T-helper 17 cell (primary cell): ENCODE results near the gene TUBB4A. TPM values are rescaled to one million over a fixed set of nuclear protein-coding genes. Genes with fewer than 3 reads are reported as not detected.
"Not testable (repeated sequence)": the region's sequence is repeated elsewhere in the genome, so short reads cannot be mapped to it uniquely, and the experiment has no call there.

Source experiments
- ATAC-seq: fragments of 150-1000 bp; cut with Tn5 transposase; 2 replicates; pipeline ENCODE4 v1.10.0; 2021; ENCODE audit warnings: mild to moderate bottlenecking, moderate library complexity
- DNase-seq, 3 donors: peaks; one replicate each; pipeline versions ENCODE4 v3.0.0 to v3.0.0-alpha.2; 2020 to 2021
- H3K9me3 ChIP-seq: one replicate; pipeline ENCODE4 v1.7.0; 2013; ENCODE audit warnings: low read length, mild to moderate bottlenecking; ENCODE audit not compliant: control insufficient read depth, poor library complexity, severe bottlenecking
- H3K27ac Mint-ChIP-seq: one replicate; pipeline ENCODE4 v1.8.0; 2022; ENCODE audit warnings: mild to moderate bottlenecking, moderate library complexity, mixed read lengths
- H3K27me3 Mint-ChIP-seq: one replicate; pipeline ENCODE4 v1.8.0; 2022; ENCODE audit warnings: mixed read lengths
- H3K36me3 Mint-ChIP-seq: one replicate; pipeline ENCODE4 v1.8.0; 2022; ENCODE audit warnings: low read depth, mixed read lengths
- H3K4me1 Mint-ChIP-seq: one replicate; pipeline ENCODE4 v1.8.0; 2022; ENCODE audit warnings: mild to moderate bottlenecking, mixed read lengths
- H3K4me3 Mint-ChIP-seq: one replicate; pipeline ENCODE4 v1.8.0; 2022; ENCODE audit warnings: mild to moderate bottlenecking, moderate library complexity, mixed read lengths
- total RNA-seq, 4 donors: library from RNA in 2 of 4; stranded (reverse) in 2 of 4; gene quantifications; one replicate each; pipeline ENCODE4 v1.2.3 and lab custom pipeline; 2022 to 2026

Gene TUBB4A
- total RNA-seq, 2 donors from 2014 or later = 1.5 to 1.6 TPM

GRCh38 chr19:6516659-6517291 lies 14.7 kb upstream of the TUBB4A start:
- no peaks in the 10 kb centered on the region for H3K36me3 Mint-ChIP-seq
- DNase-seq (peak; percentile 82 to 94 (median 90)), ATAC-seq (peak; percentile 91)
- H3K27ac Mint-ChIP-seq = peak overlapping the region; percentile 71
- peaks cover 28% of the 10 kb centered on the region for H3K4me1 Mint-ChIP-seq
- H3K4me3 Mint-ChIP-seq = peak overlapping the region; percentile 99
- no peaks in the 10 kb centered on the region for H3K27me3 Mint-ChIP-seq
- no peaks in the 10 kb centered on the region for H3K9me3 ChIP-seq

DNA sequence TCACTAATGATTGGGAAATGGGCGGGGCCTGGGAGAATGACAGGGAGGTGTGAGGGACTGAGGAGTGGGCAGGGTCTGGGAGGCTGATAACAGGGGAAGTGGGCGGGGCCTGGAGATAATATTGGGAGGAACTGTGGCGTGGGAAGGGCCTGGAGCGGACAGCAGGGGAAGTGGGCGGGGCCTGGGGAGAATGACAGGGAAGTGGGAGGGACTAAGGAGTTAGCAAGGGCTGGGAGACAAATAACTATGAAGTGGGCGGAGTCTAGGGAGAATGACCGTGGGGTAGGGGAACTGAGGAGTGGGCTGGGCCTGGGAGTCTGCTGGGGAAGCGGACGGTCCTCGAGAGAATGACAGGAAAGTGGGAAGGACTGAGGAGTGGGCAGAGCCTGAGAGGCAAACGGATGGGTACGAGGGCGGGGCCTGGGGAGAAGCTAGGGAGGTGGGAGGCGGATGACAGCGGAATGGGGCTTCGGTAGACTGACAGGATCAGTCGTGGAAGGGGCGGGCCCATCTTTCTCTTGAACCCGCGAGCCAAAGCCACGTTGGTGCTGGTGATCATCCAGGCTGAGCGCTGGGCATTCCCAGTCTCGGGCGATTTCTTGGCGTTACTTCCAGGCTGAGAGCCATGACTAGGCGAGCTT lies 14.0 kb upstream of the TUBB4A start:
- DNase-seq (peak in 2 of 3 donors; percentile 46 to 60), ATAC-seq (peak; percentile 59)
- H3K36me3 Mint-ChIP-seq = no peaks in the 10 kb centered on the region
- peak overlapping the region; percentile 71 for H3K27ac Mint-ChIP-seq
- peaks cover 28% of the 10 kb centered on the region for H3K4me1 Mint-ChIP-seq
- H3K9me3 ChIP-seq = no peaks in the 10 kb centered on the region
- peak overlapping the region; percentile 99 for H3K4me3 Mint-ChIP-seq
- no peaks in the 10 kb centered on the region for H3K27me3 Mint-ChIP-seq

DNA sequence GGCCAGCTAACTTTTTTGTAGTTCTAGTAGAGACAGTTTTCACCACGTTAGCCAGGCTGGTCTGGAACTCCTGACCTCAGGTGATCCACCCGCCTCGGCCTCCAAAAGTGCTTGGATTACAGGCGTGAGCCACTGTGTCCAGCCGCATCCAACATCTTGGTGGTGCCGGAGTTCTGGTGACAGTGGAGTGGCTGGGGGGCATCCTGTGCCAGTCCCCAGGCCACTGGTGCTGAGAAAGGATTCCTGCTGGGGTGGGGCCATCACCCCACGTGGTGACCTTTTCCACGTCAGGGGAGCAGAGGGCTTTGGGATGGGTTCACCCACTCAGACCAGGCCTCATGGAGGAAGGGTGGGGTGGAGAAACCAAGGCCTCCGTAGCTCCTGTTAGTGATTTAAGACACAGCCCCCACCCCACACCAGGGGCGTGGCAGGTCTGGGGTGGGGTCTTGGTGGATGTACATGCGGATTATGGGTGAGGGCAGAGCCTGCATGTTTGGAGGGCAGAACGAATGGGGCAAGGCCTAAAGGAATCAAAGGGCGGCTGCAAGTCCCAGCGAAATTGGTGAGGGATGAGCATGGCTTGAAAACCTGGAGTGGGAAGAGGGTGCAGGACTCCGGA lies 12.9 kb upstream of the TUBB4A start:
- no peaks in the 10 kb centered on the region for H3K36me3 Mint-ChIP-seq
- peak overlapping the region; percentile 78 for H3K4me3 Mint-ChIP-seq
- no peak for ATAC-seq
- H3K27ac Mint-ChIP-seq = peak overlapping the region; percentile 71
- no peaks in the 10 kb centered on the region for H3K27me3 Mint-ChIP-seq
- no peaks in the 10 kb centered on the region for H3K9me3 ChIP-seq
- DNase-seq = no peak
- H3K4me1 Mint-ChIP-seq = peaks cover 30% of the 10 kb centered on the region

GRCh38 chr19:6514089-6514488 lies 12.0 kb upstream of the TUBB4A start:
- H3K27me3 Mint-ChIP-seq = no peaks in the 10 kb centered on the region
- DNase-seq (no peak), ATAC-seq (no peak)
- peaks cover 30% of the 10 kb centered on the region for H3K4me1 Mint-ChIP-seq
- no peaks in the 10 kb centered on the region for H3K36me3 Mint-ChIP-seq
- peak overlapping the region; percentile 55 for H3K4me3 Mint-ChIP-seq
- no peaks in the 10 kb centered on the region for H3K9me3 ChIP-seq
- H3K27ac Mint-ChIP-seq = peak overlapping the region; percentile 71

DNA sequence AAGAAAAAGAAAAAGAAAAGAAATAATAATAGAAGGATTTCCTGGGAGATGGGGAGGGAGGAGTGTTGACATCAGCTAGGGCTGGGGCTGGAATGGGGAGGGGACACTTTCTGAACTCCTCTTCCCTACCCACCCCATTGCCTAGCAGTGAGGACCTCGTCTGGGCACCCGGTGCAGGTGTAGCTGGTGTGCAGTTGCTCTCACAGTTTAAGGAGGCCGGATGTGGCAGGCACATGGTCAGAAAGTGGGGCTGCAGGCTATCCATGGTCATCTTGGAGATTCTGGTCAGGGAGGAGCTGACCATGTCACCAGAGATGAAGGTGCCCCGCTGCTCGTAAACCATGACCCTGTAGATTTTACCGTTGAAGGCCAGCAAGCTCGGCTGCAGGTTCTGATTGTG lies 8.5 kb upstream of the TUBB4A start:
- H3K9me3 ChIP-seq = no peaks in the 10 kb centered on the region
- no peaks in the 10 kb centered on the region for H3K27me3 Mint-ChIP-seq
- H3K4me3 Mint-ChIP-seq = no peak overlapping the region
- no peaks in the 10 kb centered on the region for H3K36me3 Mint-ChIP-seq
- ATAC-seq = no peak
- no peak overlapping the region for H3K27ac Mint-ChIP-seq
- H3K4me1 Mint-ChIP-seq = peaks cover 10% of the 10 kb centered on the region
- DNase-seq = no peak

DNA sequence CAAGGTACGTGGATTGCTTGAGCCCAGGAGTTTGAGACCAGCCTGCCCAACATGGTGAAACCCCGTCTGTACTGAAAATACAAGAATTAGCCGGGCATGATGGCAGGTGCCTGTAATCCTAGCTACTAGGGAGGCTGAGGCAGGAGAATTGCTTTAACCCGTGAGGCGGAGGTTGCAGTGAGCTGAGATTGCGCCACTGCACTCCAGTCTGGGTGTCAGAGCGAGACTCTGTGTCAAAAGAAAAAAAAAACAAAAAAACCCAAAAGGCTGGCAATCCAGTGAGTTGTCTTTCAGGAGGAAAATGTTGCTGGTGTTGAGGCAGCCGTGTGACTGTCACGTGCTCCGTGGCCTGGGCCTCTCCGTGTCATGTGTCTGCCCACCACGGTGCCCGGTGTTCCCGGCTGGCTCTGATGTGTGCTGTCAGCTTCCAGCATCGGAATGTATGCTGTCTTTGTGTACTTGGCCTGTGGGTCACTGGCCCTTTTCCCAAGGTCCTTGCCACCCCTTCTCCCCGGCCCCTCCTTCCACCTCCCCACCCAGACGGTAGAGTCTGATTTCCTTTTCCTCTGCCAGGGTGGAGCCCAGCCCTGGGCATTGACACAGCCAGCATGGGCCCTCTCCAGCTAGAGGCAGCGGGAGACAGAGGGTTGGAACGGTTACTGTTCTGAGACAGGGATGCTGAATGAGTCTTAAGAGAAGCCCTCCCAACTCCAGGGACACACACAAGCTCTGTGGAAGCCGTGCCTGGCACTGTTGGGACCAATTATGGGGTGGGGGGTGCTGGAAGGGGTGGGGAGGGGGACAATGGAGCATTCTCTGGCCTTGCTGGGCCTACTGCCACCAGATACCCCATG lies 7.2 kb upstream of the TUBB4A start:
- Mint-ChIP-seq H3K27me3 (no peaks in the 10 kb centered on the region), H3K4me3 (no peak overlapping the region), H3K36me3 (no peaks in the 10 kb centered on the region), H3K27ac (no peak overlapping the region), H3K4me1 (peaks cover 12% of the 10 kb centered on the region)
- no peak for DNase-seq
- H3K9me3 ChIP-seq = no peaks in the 10 kb centered on the region
- no peak for ATAC-seq

- not testable (repeated sequence) for H3K27ac Mint-ChIP-seq, ATAC-seq, H3K4me3 Mint-ChIP-seq, H3K27me3 Mint-ChIP-seq, H3K36me3 Mint-ChIP-seq, H3K9me3 ChIP-seq, DNase-seq
- peaks cover 10% of the 10 kb centered on the region for H3K4me1 Mint-ChIP-seq
Measured at GRCh38 chr19:6508028-6508771, 6.1 kb upstream of the TUBB4A start.

DNA sequence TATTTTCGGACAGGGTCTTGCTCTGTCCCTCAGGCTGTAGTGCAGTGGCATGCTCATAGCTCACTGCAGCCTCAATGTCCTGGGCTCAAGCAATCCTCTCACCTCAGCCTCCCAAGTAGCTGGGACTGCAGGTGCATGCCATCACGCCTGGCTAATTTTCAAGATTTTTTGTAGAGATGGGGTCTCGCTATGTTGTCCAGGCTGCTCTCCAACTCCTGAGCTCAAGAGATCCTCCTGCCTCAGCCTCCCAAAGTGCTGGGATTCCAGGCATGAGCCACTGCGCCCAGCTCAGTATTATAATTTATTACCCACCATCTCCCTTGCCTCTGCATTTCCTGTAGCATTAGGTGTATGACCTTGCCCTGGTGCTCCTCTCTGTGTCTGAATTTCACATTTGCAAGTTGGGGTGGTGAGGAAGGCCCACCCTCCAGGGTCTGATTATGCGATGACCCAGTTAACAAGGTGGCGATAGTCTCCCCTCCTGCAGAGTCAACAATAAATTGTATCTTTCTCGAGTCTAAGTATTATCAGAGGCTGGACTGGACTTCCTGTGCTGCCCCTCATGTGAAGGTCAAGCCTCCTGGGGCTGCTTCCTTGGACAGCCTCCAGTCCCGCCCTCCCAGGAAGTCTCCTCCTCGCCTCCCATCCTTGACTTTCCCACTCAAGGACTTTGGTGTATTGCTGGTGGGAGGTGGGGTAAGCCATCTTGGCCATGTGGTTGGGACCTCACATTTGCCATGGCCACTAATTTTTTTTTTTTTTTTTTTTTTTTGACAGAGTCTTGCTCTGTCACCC lies 1.5 kb upstream of the TUBB4A start:
- H3K4me3 Mint-ChIP-seq = peak overlapping the region; percentile 79
- no peak for DNase-seq
- no peak overlapping the region for H3K27ac Mint-ChIP-seq
- no peak for ATAC-seq
- H3K4me1 Mint-ChIP-seq = peaks cover 12% of the 10 kb centered on the region
- no peaks in the 10 kb centered on the region for H3K36me3 Mint-ChIP-seq
- H3K27me3 Mint-ChIP-seq = peaks cover 23% of the 10 kb centered on the region
- H3K9me3 ChIP-seq = no peaks in the 10 kb centered on the region

DNA sequence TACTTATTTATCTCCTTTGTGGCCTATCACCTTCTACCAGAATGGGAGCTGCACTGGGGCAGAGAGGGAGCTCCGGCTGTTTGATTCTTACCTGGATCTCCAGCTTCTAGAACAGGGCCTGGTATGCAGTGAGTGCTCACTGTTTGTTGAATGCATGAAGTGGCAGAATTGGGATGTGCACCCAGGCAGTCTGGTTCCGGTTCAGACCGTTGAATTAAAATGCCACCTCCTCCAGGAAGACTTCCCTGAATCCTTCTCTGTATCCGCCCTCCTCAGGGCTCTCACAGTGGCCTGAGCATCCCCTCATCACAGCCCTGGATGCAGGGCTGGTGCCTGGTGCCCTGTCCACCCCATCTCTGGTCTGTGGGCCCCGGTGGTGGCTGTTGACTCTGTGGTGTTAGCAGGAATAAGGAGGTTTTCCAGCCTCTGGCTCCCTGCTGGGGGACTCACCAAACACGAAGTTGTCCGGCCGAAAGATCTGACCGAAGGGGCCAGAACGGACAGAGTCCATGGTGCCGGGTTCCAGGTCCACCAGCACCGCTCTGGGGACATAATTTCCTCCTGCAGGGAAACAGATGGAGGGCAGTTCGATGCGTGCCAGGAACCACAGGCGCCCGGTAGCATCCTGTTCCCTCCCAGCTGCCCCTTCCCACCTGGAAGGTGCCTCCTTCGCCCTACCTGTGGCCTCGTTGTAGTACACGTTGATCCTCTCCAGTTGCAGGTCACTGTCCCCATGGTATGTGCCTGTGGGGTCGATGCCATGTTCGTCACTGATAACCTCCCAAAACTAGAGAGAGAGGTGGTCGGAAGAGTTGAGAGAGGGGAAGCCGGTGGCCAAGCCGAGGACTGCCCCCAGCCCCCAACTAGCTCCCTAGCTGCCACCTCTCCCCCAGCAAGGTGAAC lies 1.0 kb downstream of the TUBB4A start:
- Mint-ChIP-seq H3K27ac (peak overlapping the region; percentile 41), H3K4me1 (peaks cover 11% of the 10 kb centered on the region), H3K36me3 (no peaks in the 10 kb centered on the region), H3K27me3 (peaks cover 23% of the 10 kb centered on the region), H3K4me3 (peak overlapping the region; percentile 90)
- no peak for DNase-seq
- no peaks in the 10 kb centered on the region for H3K9me3 ChIP-seq
- no peak for ATAC-seq

DNA sequence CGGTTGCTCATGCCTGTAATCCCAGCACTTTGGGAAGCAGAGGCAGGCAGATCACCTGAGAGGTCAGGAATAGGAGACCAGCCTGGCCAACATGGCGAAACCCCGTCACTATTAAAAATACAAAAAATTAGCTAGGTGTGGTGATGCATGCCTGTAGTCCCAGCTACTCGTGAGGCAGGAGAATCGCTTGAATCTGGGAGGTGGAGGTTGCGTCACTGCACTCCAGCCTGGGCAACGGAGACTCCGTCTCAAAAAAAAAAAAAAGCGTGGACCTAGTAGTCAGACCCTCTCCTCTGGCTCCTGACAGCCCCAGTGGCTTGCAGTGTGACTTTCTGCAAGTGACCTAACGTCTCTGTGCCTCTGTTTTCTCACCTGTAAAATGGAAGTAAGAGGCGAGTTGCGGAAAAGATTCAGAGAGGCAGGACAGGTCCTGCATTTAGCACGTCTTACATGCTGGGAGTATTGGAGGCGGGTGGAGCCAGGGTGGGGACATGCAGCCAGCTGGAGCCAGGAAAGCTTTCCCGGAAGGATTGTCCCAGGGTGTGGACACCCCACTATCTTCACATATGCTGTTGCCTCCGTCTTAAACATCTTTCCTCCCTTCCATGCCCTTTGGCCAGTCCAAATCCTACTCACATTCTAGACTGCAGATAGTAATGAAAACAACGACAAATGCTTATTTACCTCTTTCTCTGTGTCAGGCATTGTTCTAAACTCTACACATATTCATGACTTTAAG lies 2.9 kb downstream of the TUBB4A start:
- ATAC-seq = no peak
- peaks cover 23% of the 10 kb centered on the region for H3K27me3 Mint-ChIP-seq
- peak overlapping the region; percentile 66 for H3K27ac Mint-ChIP-seq
- DNase-seq = no peak
- no peaks in the 10 kb centered on the region for H3K9me3 ChIP-seq
- no peak overlapping the region for H3K4me3 Mint-ChIP-seq
- peaks cover 3% of the 10 kb centered on the region for H3K4me1 Mint-ChIP-seq
- H3K36me3 Mint-ChIP-seq = no peaks in the 10 kb centered on the region
